ENCODE data around the gene TUT1.
"Not testable (repeated sequence)": the region's sequence is repeated elsewhere in the genome, so short reads cannot be mapped to it uniquely, and the experiment has no call there.

The TUT1 gene

GRCh38 chr11:62604460-62605120 is 13.3 kb upstream of the TUT1 start:
- DNase-seq (ENCODE audit: low read depth in 2 of 3, low spot score in 2 of 3) = no peak

- no peak for DNase-seq (ENCODE audit: low read depth in 2 of 3, low spot score in 2 of 3)
Observed at GRCh38 chr11:62603776-62604299, 12.5 kb upstream of the TUT1 start.

- no peak for DNase-seq (ENCODE audit: low read depth in 2 of 3, low spot score in 2 of 3)
Observed at GRCh38 chr11:62603072-62603408, 11.7 kb upstream of the TUT1 start.

GRCh38 chr11:62602141-62603071 is 11.1 kb upstream of the TUT1 start:
- DNase-seq (ENCODE audit: low read depth in 2 of 3, low spot score in 2 of 3) = no peak

- DNase-seq (ENCODE audit: low read depth in 2 of 3, low spot score in 2 of 3) = peak; percentile 97 to 100 (median 100)
Observed at GRCh38 chr11:62601372-62602140, 10.2 kb upstream of the TUT1 start, which contains the start of gene MTA2. Gene MTA2, minus strand, starts transcription at chr11:62601865. Its CDS starts 415 bp downstream, at chr11:62601450.

- DNase-seq (ENCODE audit: low read depth in 2 of 3, low spot score in 2 of 3) = no peak
Observed at GRCh38 chr11:62601122-62601371, 9.7 kb upstream of the TUT1 start.

- no peak for DNase-seq (ENCODE audit: low read depth in 2 of 3, low spot score in 2 of 3)
Observed at GRCh38 chr11:62600367-62601121, 9.2 kb upstream of the TUT1 start.

- no peak for DNase-seq (ENCODE audit: low read depth in 2 of 3, low spot score in 2 of 3)
Observed at GRCh38 chr11:62599901-62600300, 8.6 kb upstream of the TUT1 start.

GRCh38 chr11:62599069-62599696 is 7.9 kb upstream of the TUT1 start:
- peak; percentile 88 to 91 (median 88) for DNase-seq (ENCODE audit: low read depth in 2 of 3, low spot score in 2 of 3)

GRCh38 chr11:62595124-62595523 is 3.8 kb upstream of the TUT1 start:
- DNase-seq (ENCODE audit: low read depth in 2 of 3, low spot score in 2 of 3) = no peak

- peak in 1 of 3 experiments; percentile 52 for DNase-seq (ENCODE audit: low read depth in 2 of 3, low spot score in 2 of 3)
Observed at GRCh38 chr11:62593434-62594044, 2.2 kb upstream of the TUT1 start.

- no peak for DNase-seq (ENCODE audit: low read depth in 2 of 3, low spot score in 2 of 3)
Observed at GRCh38 chr11:62592989-62593421, 1.7 kb upstream of the TUT1 start.

GRCh38 chr11:62592146-62592815 is 958 bp upstream of the TUT1 start:
- DNase-seq (ENCODE audit: low read depth in 2 of 3, low spot score in 2 of 3) = no peak

GRCh38 chr11:62588966-62589637 is 2.2 kb downstream of the TUT1 start:
- no peak for DNase-seq (ENCODE audit: low read depth in 2 of 3, low spot score in 2 of 3)

- not testable (repeated sequence) for DNase-seq (ENCODE audit: low read depth in 2 of 3, low spot score in 2 of 3)
Observed at GRCh38 chr11:62585356-62585755, 6.0 kb downstream of the TUT1 start.

GRCh38 chr11:62581735-62582134 is 9.6 kb downstream of the TUT1 start:
- DNase-seq (ENCODE audit: low read depth in 2 of 3, low spot score in 2 of 3) = not testable (repeated sequence)

- DNase-seq (ENCODE audit: low read depth in 2 of 3, low spot score in 2 of 3) = no peak
Observed at GRCh38 chr11:62580959-62581715, 10.2 kb downstream of the TUT1 start.

GRCh38 chr11:62579252-62579651 is 12.1 kb downstream of the TUT1 start:
- DNase-seq (ENCODE audit: low read depth in 2 of 3, low spot score in 2 of 3) = no peak

Measured in activated CD8-positive, alpha-beta memory T cell treated with anti-CD3 and anti-CD28 coated beads for 48 hours (primary cell).